ENCODE results near the gene GSDME.

- no peak for TF ChIP-seq USF2 (IDR thresholded peaks at IDR 0.05; ENCODE audit: borderline replicate concordance, low read depth, low read length)
- no peak for TF ChIP-seq YY1 (IDR thresholded peaks at IDR 0.05; ENCODE audit: low read depth)
- no peak for TF ChIP-seq CHD2 (IDR thresholded peaks at IDR 0.05; ENCODE audit: low read length, partially characterized antibody)
- TF ChIP-seq EP300 (IDR thresholded peaks at IDR 0.05; ENCODE audit: borderline replicate concordance in 1 of 2, low read depth in 1 of 2, low read length in 1 of 2), result no peak
Observed at GRCh38 chr7:24743471-24743870, 13.8 kb downstream of the GSDME start.
